OCI-LY7 (cell line): ENCODE measurements around the gene STAT5B.

Experiments
- CTCF ChIP-seq: fragments of 200-600 bp; sonication (generic); conservative IDR thresholded peaks from 2 replicates; pipeline ENCODE4 v1.5.1; 2014; ENCODE audit warnings: mild to moderate bottlenecking, antibody characterized with exemption, low read length, moderate library complexity, mixed read lengths
- EZH2phosphoT487 ChIP-seq: fragments of 200-600 bp; sonication (generic); IDR thresholded peaks from 2 replicates; pipeline ENCODE4 v1.6.1; 2018; ENCODE audit warnings: low read depth, borderline replicate concordance, mild to moderate bottlenecking, mixed run types, antibody characterized with exemption, low read length, moderate library complexity, mixed read lengths

GRCh38 chr17:42291129-42291528 is 14.9 kb upstream of the STAT5B start:
- no peak for TF ChIP-seq CTCF
- TF ChIP-seq EZH2phosphoT487, result no peak
